Neural progenitor cell (in vitro differentiated cells): ENCODE data around the gene TMEM244. TPM values are rescaled to one million over a fixed set of nuclear protein-coding genes. Genes with fewer than 3 reads are reported as not detected.

Experiments used
- DNase-seq: peaks from one replicate; pipeline ENCODE4 v3.0.0-alpha.2; 2016; ENCODE audit warnings: low spot score
- H2AFZ ChIP-seq: fragments of 200-600 bp; sonication (generic); replicated peaks from 2 replicates; pipeline ENCODE4 v1.6.1; 2016; ENCODE audit warnings: antibody characterized with exemption
- H3F3A ChIP-seq: fragments of 200-600 bp; sonication (generic); 2 replicates; pipeline ENCODE4 v1.6.1; 2016; ENCODE audit warnings: antibody characterized with exemption, low read depth
- H3K27ac ChIP-seq: fragments of 200-600 bp; sonication (generic); 2 replicates; pipeline ENCODE4 v1.5.1; 2016; ENCODE audit warnings: mild to moderate bottlenecking
- H3K27me3 ChIP-seq: fragments of 200-600 bp; sonication (generic); 2 replicates; pipeline ENCODE4 v1.6.1; 2016; ENCODE audit warnings: mild to moderate bottlenecking, moderate library complexity
- H3K36me3 ChIP-seq: fragments of 200-600 bp; sonication (generic); 2 replicates; pipeline ENCODE4 v1.5.1; 2016
- H3K4me1 ChIP-seq: fragments of 200-600 bp; sonication (generic); 2 replicates; pipeline ENCODE4 v1.6.1; 2016; ENCODE audit warnings: mixed run types
- H3K4me2 ChIP-seq: fragments of 200-600 bp; sonication (generic); 2 replicates; pipeline ENCODE4 v1.6.1; 2016
- H3K4me3 ChIP-seq: fragments of 200-600 bp; sonication (generic); 2 replicates; pipeline ENCODE4 v1.5.1; 2016
- H3K79me2 ChIP-seq: fragments of 200-600 bp; sonication (generic); 2 replicates; pipeline ENCODE4 v1.6.1; 2016; ENCODE audit warnings: low read depth
- H3K9ac ChIP-seq: fragments of 200-600 bp; sonication (generic); 2 replicates; pipeline ENCODE4 v1.6.1; 2016
- H3K9me3 ChIP-seq: fragments of 200-600 bp; sonication (generic); 2 replicates; pipeline ENCODE4 v1.5.1; 2016; ENCODE audit warnings: low read depth
- H4K20me1 ChIP-seq: fragments of 200-600 bp; sonication (generic); 2 replicates; pipeline ENCODE4 v1.6.1; 2016; ENCODE audit warnings: low read depth
- H3K27ac Mint-ChIP-seq: 3 replicates; pipeline ENCODE4 v1.8.0; 2021; ENCODE audit warnings: mixed read lengths
- H3K27me3 Mint-ChIP-seq: 2 replicates; pipeline ENCODE4 v1.8.0; 2022; ENCODE audit warnings: low read depth, mild to moderate bottlenecking, inconsistent platforms, moderate library complexity, mixed read lengths; ENCODE audit not compliant: insufficient read depth
- H3K36me3 Mint-ChIP-seq: 3 replicates; pipeline ENCODE4 v1.8.0; 2021; ENCODE audit warnings: mixed read lengths
- H3K4me1 Mint-ChIP-seq: 3 replicates; pipeline ENCODE4 v1.8.0; 2021; ENCODE audit warnings: mixed read lengths
- H3K4me3 Mint-ChIP-seq: 3 replicates; pipeline ENCODE4 v1.8.0; 2021; ENCODE audit warnings: mild to moderate bottlenecking, moderate library complexity, mixed read lengths
- H3K9me3 Mint-ChIP-seq: 3 replicates; pipeline ENCODE4 v1.8.0; 2020; ENCODE audit warnings: mixed read lengths
- EZH2 ChIP-seq: fragments of 200-600 bp; sonication (generic); IDR thresholded peaks from 2 replicates; pipeline ENCODE4 v1.6.1; 2017; ENCODE audit warnings: antibody characterized with exemption, mild to moderate bottlenecking, moderate library complexity
- EZH2phosphoT487 ChIP-seq: fragments of 200-600 bp; sonication (generic); IDR thresholded peaks from 2 replicates; pipeline ENCODE4 v1.6.1; 2017; ENCODE audit warnings: antibody characterized with exemption
- total RNA-seq: library from RNA; depleted of rRNA; stranded (reverse); fragments of >200 nt; gene quantifications from 2 replicates; pipeline ENCODE4 v1.2.3, GENCODE V29; 2015; ENCODE audit warnings: low replicate concordance
- TF ChIP-seq, protein P1 (sequence below): fragments of 200-600 bp; sonication (generic); IDR thresholded peaks from 2 replicates; pipeline ENCODE4 v1.5.1; 2017; ENCODE audit warnings: antibody characterized with exemption, mild to moderate bottlenecking

Gene TMEM244
- total RNA-seq, 1 donor from 2014 or later, result not detected

DNA sequence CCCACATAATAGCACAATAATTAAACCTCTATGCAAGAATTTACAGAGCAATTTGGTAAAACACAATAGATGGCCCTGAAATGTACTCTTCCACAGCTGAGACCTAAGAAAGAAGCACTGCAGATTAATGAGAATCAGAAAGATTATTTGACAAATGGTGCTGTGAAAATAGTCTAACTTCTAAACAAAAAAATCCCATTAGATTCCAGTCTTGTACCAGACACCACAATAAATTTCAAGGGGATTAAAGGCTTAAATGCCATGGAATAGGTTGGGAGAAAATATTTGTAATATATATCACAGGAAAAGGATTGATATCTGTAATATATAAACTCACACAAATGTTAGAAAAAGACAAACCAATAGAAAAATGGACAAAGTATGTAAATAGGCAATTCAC, 14.4 kb downstream of the TMEM244 start:
- no peak overlapping the region for H2AFZ ChIP-seq
- no peaks in the 10 kb centered on the region for H3K79me2 ChIP-seq
- Mint-ChIP-seq H3K36me3 (no peaks in the 10 kb centered on the region), H3K27me3 (no peaks in the 10 kb centered on the region), H3K4me3 (no peak overlapping the region), H3K27ac (no peak overlapping the region), H3K9me3 (peaks cover 2% of the 10 kb centered on the region), H3K4me1 (no peaks in the 10 kb centered on the region)
- no peak overlapping the region for H3K9ac ChIP-seq
- no peak overlapping the region for H3K4me2 ChIP-seq
- no peak overlapping the region for H3K4me3 ChIP-seq
- no peaks in the 10 kb centered on the region for H4K20me1 ChIP-seq
- no peaks in the 10 kb centered on the region for H3K36me3 ChIP-seq
- no peak for TF ChIP-seq EZH2
- TF ChIP-seq, protein P1, sequence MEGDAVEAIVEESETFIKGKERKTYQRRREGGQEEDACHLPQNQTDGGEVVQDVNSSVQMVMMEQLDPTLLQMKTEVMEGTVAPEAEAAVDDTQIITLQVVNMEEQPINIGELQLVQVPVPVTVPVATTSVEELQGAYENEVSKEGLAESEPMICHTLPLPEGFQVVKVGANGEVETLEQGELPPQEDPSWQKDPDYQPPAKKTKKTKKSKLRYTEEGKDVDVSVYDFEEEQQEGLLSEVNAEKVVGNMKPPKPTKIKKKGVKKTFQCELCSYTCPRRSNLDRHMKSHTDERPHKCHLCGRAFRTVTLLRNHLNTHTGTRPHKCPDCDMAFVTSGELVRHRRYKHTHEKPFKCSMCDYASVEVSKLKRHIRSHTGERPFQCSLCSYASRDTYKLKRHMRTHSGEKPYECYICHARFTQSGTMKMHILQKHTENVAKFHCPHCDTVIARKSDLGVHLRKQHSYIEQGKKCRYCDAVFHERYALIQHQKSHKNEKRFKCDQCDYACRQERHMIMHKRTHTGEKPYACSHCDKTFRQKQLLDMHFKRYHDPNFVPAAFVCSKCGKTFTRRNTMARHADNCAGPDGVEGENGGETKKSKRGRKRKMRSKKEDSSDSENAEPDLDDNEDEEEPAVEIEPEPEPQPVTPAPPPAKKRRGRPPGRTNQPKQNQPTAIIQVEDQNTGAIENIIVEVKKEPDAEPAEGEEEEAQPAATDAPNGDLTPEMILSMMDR, result no peak
- no peak for TF ChIP-seq EZH2phosphoT487
- no peak for DNase-seq
- no peaks in the 10 kb centered on the region for H3K9me3 ChIP-seq
- no peaks in the 10 kb centered on the region for H3K4me1 ChIP-seq
- H3F3A ChIP-seq, result no peaks in the 10 kb centered on the region
- H3K27ac ChIP-seq, result no peak overlapping the region
- no peaks in the 10 kb centered on the region for H3K27me3 ChIP-seq

DNA sequence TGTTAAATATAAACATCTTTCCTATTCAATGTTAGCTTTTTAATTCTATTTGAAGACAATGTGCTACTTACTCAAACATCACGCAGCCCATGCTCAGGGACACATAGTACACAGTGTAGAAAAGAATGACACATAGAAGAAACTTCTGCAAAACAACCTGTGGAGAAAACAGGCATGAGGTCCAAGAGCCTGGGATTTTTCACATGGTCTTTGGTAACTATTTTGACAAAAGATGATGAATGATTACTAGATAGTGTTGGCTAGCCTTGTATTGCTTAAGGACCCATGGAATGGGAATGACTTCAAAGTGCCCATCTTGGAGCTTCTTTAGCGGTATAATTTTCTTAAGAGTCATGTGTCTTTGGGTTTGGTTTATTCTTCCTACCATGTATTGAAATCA, 15.4 kb downstream of the TMEM244 start:
- Mint-ChIP-seq H3K27ac (no peak overlapping the region), H3K4me3 (no peak overlapping the region), H3K36me3 (no peaks in the 10 kb centered on the region), H3K4me1 (no peaks in the 10 kb centered on the region), H3K9me3 (peaks cover 2% of the 10 kb centered on the region), H3K27me3 (no peaks in the 10 kb centered on the region)
- H3K27me3 ChIP-seq, result no peaks in the 10 kb centered on the region
- no peak for DNase-seq
- no peaks in the 10 kb centered on the region for H3K9me3 ChIP-seq
- H3K27ac ChIP-seq, result no peak overlapping the region
- no peaks in the 10 kb centered on the region for H4K20me1 ChIP-seq
- H3K4me2 ChIP-seq, result no peak overlapping the region
- H3K4me1 ChIP-seq, result no peaks in the 10 kb centered on the region
- no peaks in the 10 kb centered on the region for H3K36me3 ChIP-seq
- no peaks in the 10 kb centered on the region for H3F3A ChIP-seq
- TF ChIP-seq EZH2 (no peak), EZH2phosphoT487 (no peak)
- TF ChIP-seq, protein P1, result no peak
- no peaks in the 10 kb centered on the region for H3K79me2 ChIP-seq
- H3K9ac ChIP-seq, result no peak overlapping the region
- no peak overlapping the region for H2AFZ ChIP-seq
- no peak overlapping the region for H3K4me3 ChIP-seq

DNA sequence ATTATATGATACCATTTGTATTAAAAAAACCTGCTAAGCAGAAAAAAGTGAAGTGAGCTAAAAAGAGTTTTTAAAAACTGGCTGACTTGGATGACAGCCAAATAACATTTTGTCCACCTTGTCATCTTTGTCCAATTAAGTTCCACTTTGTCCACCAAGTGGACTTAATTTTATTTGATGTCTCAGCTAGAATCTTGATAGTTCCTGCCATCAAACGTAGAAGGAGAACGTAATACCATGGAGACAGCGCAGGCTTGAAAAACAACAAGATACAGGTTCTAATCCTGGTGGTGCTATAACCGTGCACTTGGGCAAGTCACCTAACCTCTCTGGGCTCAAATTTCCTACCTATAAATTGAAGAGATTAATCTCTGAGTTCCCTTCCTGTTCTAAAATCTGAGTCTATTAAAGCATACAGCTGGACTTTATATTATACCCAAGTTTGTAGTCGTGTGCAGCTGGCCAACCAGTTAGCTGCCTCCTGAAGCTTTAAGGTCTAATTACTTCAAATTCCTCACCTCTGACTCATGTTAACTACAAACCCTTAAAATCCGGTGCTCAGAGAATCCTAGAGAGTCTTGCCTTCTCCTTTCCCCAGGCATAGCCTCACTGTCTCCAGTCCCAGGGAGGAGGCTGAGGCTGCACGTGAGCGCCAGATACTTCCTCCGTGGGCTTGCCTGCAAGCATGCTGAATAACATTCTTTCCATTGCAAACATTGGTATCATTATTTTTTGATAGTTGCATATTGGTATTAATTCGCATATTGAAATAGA, 16.8 kb downstream of the TMEM244 start:
- no peaks in the 10 kb centered on the region for H3K36me3 ChIP-seq
- peak; percentile 33 for DNase-seq
- H3K4me3 Mint-ChIP-seq, result no peak overlapping the region
- H3K27me3 Mint-ChIP-seq, result no peaks in the 10 kb centered on the region
- no peak overlapping the region for H3K27ac ChIP-seq
- H3K4me2 ChIP-seq, result no peak overlapping the region
- H3K79me2 ChIP-seq, result no peaks in the 10 kb centered on the region
- H3K4me3 ChIP-seq, result no peak overlapping the region
- H3K4me1 Mint-ChIP-seq, result no peaks in the 10 kb centered on the region
- H3K36me3 Mint-ChIP-seq, result no peaks in the 10 kb centered on the region
- H3K27ac Mint-ChIP-seq, result no peak overlapping the region
- H3K27me3 ChIP-seq, result no peaks in the 10 kb centered on the region
- no peaks in the 10 kb centered on the region for H3K9me3 ChIP-seq
- H3K9me3 Mint-ChIP-seq, result peaks cover 2% of the 10 kb centered on the region
- TF ChIP-seq, protein P1, result no peak
- TF ChIP-seq EZH2, result no peak
- TF ChIP-seq EZH2phosphoT487, result no peak
- H3F3A ChIP-seq, result no peaks in the 10 kb centered on the region
- H3K4me1 ChIP-seq, result no peaks in the 10 kb centered on the region
- no peaks in the 10 kb centered on the region for H4K20me1 ChIP-seq
- H2AFZ ChIP-seq, result no peak overlapping the region
- H3K9ac ChIP-seq, result no peak overlapping the region
